Measurements from ENCODE around the gene ZNF33B. TPM values are rescaled to one million over a fixed set of nuclear protein-coding genes. Genes with fewer than 3 reads are reported as not detected.
A peak's percentile ranks its signal among the peaks of the same experiment; 100 is the strongest.

The ZNF33B gene
- total and polyA plus RNA-seq, 9 of the 15 experiments (the other 6 are each of a cell fraction or from before 2014, with no cell fraction given) = 6.9 to 23.9 (median 15.4) TPM

GRCh38 chr10:42654419-42654818 is 16.0 kb upstream of the ZNF33B start (continued):
- peak; percentile 79 for TF ChIP-seq DPF2 (IDR thresholded peaks at IDR 0.05)
- TF ChIP-seq ZNF232 (CRISPR knock-in tag; IDR thresholded peaks at IDR 0.05) = no peak
- TF ChIP-seq GABPB2 (CRISPR knock-in tag; conservative IDR thresholded peaks at IDR 0.05) = no peak
- peak; percentile 82 for TF ChIP-seq NCOR1 (IDR thresholded peaks at IDR 0.05)
- TF ChIP-seq ZNF217 (CRISPR knock-in tag; IDR thresholded peaks at IDR 0.05) = no peak
- peak; percentile 52; the same call in 1 of the 2 replicates for TF ChIP-seq CREM (IDR thresholded peaks at IDR 0.05; ENCODE audit: low read depth)
- no peak for TF ChIP-seq UBTF (IDR thresholded peaks at IDR 0.05; ENCODE audit: borderline replicate concordance in 1 of 2, low read depth in 2 of 2, low read length in 2 of 2)
- peak; percentile 67 for TF ChIP-seq MTA2 (IDR thresholded peaks at IDR 0.05; ENCODE audit: low read depth)
- peak; percentile 71 for TF ChIP-seq SMARCE1 (IDR thresholded peaks at IDR 0.05)
- peak; percentile 79 for TF ChIP-seq RBBP5 (IDR thresholded peaks at IDR 0.05; ENCODE audit: borderline replicate concordance, insufficient read depth, low read length, poor library complexity, severe bottlenecking)
- no peak for TF ChIP-seq ESRRA (IDR thresholded peaks at IDR 0.05; ENCODE audit: borderline replicate concordance, low read depth)
- TF ChIP-seq ID3 (CRISPR knock-in tag; IDR thresholded peaks at IDR 0.05) = no peak
- no peak for TF ChIP-seq ID3 (tag; IDR thresholded peaks at IDR 0.05)
- TF ChIP-seq MNT (conservative IDR thresholded peaks at IDR 0.05) = no peak; a peak in 1 of 4 replicates
- 0 out of 2 replicates have a peak, but pooled peaks have one; percentile 32 for TF ChIP-seq POLR2A (conservative IDR thresholded peaks at IDR 0.05)
- TF ChIP-seq MXI1 (IDR thresholded peaks at IDR 0.05; ENCODE audit: low read depth, low read length) = 0 out of 2 replicates have a peak, but pooled peaks have one; percentile 20
- no peak for TF ChIP-seq GTF3C2 (IDR thresholded peaks at IDR 0.05; ENCODE audit: borderline replicate concordance, extremely low read depth, insufficient read length)
- peak in 1 of 3 experiments; percentile 8 for TF ChIP-seq YY1 (IDR thresholded peaks at IDR 0.05; ENCODE audit: borderline replicate concordance in 1 of 3, control insufficient read depth in 1 of 3, extremely low read depth in 1 of 3, insufficient read depth in 3 of 3, insufficient read length in 1 of 3, insufficient replicate concordance in 2 of 3, low read depth in 1 of 3, low read length in 2 of 3)
- TF ChIP-seq ARID1B (IDR thresholded peaks at IDR 0.05) = peak; percentile 88
- TF ChIP-seq SUPT5H (IDR thresholded peaks at IDR 0.05) = 0 out of 2 replicates have a peak, but pooled peaks have one; percentile 20
- TF ChIP-seq ZNF431 (CRISPR knock-in tag; IDR thresholded peaks at IDR 0.05) = no peak
- no peak for TF ChIP-seq POU5F1 (IDR thresholded peaks at IDR 0.05; ENCODE audit: borderline replicate concordance, low read depth, low read length, partially characterized antibody)
